ENCODE results near the gene RAB13. TPM values are rescaled to one million over a fixed set of nuclear protein-coding genes. Genes with fewer than 3 reads are reported as not detected.

The RAB13 gene
- total and polyA plus RNA-seq, 2 of the 13 experiments (the other 11 are each of a cell fraction or from before 2014, with no cell fraction given): 15.9 to 24.7 TPM

DNA sequence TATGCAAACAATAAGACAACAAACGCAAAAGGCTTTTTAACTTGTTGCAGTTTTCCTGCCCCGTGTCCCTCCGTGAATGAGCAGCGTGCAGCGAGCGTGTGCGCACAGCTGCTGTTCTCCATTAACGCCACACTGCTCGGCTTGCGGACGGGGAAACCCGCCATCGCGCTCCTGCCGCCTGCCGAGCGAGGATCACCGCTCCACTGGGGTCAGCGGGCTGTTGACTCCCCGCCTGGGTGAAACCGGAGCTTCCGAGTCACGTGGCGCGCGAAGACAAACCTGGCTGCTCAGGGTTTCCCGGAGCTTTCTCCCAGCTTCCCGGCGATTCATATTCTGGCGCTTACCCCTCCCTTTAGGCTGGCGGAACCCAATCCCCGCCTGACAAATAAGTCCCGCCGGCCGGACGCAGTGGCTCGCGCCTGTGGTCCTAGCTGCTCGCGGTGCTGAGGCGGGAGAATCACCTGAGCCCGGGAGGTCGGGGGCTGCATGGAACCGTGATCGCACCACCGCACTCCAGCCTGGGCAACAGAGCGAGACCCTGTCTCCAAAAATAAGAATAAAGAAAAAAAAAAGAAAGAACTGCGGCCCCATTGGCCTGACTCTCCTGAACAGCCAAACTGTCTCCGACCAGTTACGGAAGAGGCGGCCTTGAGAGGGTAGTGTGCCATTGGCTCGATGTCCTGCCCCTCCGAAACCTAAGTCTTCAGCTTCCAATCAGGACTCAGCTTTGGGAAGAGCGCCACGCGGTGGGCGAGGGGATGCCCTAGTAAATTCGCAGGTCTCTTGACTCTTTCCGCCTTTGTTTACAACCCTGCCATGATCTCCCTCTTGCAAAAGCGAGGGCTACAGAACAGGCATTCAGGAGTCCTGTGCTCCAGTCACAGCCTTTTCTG, 18.8 kb downstream of the RAB13 start, which contains the start of gene CREB3L4 (continued):
- TF ChIP-seq, protein P1, sequence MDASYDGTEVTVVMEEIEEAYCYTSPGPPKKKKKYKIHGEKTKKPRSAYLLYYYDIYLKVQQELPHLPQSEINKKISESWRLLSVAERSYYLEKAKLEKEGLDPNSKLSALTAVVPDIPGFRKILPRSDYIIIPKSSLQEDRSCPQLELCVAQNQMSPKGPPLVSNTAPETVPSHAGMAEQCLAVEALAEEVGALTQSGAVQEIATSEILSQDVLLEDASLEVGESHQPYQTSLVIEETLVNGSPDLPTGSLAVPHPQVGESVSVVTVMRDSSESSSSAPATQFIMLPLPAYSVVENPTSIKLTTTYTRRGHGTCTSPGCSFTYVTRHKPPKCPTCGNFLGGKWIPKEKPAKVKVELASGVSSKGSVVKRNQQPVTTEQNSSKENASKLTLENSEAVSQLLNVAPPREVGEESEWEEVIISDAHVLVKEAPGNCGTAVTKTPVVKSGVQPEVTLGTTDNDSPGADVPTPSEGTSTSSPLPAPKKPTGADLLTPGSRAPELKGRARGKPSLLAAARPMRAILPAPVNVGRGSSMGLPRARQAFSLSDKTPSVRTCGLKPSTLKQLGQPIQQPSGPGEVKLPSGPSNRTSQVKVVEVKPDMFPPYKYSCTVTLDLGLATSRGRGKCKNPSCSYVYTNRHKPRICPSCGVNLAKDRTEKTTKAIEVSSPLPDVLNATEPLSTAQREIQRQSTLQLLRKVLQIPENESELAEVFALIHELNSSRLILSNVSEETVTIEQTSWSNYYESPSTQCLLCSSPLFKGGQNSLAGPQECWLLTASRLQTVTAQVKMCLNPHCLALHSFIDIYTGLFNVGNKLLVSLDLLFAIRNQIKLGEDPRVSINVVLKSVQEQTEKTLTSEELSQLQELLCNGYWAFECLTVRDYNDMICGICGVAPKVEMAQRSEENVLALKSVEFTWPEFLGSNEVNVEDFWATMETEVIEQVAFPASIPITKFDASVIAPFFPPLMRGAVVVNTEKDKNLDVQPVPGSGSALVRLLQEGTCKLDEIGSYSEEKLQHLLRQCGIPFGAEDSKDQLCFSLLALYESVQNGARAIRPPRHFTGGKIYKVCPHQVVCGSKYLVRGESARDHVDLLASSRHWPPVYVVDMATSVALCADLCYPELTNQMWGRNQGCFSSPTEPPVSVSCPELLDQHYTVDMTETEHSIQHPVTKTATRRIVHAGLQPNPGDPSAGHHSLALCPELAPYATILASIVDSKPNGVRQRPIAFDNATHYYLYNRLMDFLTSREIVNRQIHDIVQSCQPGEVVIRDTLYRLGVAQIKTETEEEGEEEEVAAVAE (CRISPR knock-in tag; IDR thresholded peaks at IDR 0.05; ENCODE audit: borderline replicate concordance): peak; percentile 65
- TF ChIP-seq, protein P2, sequence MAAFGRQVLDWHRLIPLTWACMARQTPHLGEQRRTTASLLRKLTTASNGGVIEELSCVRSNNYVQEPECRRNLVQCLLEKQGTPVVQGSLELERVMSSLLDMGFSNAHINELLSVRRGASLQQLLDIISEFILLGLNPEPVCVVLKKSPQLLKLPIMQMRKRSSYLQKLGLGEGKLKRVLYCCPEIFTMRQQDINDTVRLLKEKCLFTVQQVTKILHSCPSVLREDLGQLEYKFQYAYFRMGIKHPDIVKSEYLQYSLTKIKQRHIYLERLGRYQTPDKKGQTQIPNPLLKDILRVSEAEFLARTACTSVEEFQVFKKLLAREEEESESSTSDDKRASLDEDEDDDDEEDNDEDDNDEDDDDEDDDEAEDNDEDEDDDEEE (CRISPR knock-in tag; IDR thresholded peaks at IDR 0.05): no peak
- TF ChIP-seq SP4 (CRISPR knock-in tag; IDR thresholded peaks at IDR 0.05) (peak; percentile 64; the same call in 1 of the 2 replicates), MZF1 (CRISPR knock-in tag; IDR thresholded peaks at IDR 0.05; ENCODE audit: borderline replicate concordance) (no peak), ZNF781 (CRISPR knock-in tag; IDR thresholded peaks at IDR 0.05; ENCODE audit: borderline replicate concordance, not compliant biosample characterization) (peak; percentile 79), ZNF563 (CRISPR knock-in tag; IDR thresholded peaks at IDR 0.05) (no peak; the same call in 1 of the 2 replicates), ZNF619 (CRISPR knock-in tag; IDR thresholded peaks at IDR 0.05) (no peak; the same call in 1 of the 2 replicates), FOXK2 (IDR thresholded peaks at IDR 0.05) (peak; percentile 73), ZNF329 (CRISPR knock-in tag; IDR thresholded peaks at IDR 0.05; ENCODE audit: low read depth) (no peak; the same call in 1 of the 2 replicates), SIX1 (CRISPR knock-in tag; IDR thresholded peaks at IDR 0.05; ENCODE audit: borderline replicate concordance) (peak; percentile 92), GPBP1L1 (CRISPR knock-in tag; IDR thresholded peaks at IDR 0.05) (no peak), ZNF557 (CRISPR knock-in tag; IDR thresholded peaks at IDR 0.05) (no peak), POLR2G (IDR thresholded peaks at IDR 0.05; ENCODE audit: low read depth, low read length) (peak; percentile 95), KDM1A (CRISPR knock-in tag; IDR thresholded peaks at IDR 0.05) (no peak), ZNF616 (CRISPR knock-in tag; IDR thresholded peaks at IDR 0.05; ENCODE audit: low read depth) (peak; percentile 93)
- TF ChIP-seq, protein P3, sequence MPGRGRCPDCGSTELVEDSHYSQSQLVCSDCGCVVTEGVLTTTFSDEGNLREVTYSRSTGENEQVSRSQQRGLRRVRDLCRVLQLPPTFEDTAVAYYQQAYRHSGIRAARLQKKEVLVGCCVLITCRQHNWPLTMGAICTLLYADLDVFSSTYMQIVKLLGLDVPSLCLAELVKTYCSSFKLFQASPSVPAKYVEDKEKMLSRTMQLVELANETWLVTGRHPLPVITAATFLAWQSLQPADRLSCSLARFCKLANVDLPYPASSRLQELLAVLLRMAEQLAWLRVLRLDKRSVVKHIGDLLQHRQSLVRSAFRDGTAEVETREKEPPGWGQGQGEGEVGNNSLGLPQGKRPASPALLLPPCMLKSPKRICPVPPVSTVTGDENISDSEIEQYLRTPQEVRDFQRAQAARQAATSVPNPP (CRISPR knock-in tag; IDR thresholded peaks at IDR 0.05): peak; percentile 75
